ENCODE measurements around the gene FUT4. TPM values are rescaled to one million over a fixed set of nuclear protein-coding genes. Genes with fewer than 3 reads are reported as not detected.

The FUT4 gene
- total RNA-seq, 4 donors from 2014 or later, result 1.2 to 4.5 (median 2.3) TPM

DNA sequence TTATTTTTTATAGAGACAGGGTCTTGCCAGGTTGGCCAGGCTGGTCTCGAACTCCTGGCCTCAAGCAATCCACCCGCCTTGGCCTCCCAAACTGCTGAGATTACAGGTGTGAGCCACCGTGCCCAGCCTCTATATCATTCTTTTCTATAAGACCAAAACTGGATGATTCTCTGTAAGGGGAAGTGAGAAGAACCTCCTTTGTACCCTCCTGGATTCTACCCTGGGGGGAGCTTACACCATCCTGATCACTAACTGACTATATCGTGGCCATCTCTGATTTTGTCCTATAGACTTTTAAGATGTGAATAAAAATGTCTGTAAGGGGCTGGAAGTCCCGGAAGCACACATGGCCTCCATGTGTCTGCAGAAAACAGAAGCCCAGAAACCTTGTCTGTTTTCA is 32.6 kb downstream of the FUT4 start:
- no peak overlapping the region for H3K4me3 ChIP-seq (ENCODE audit: low read depth, poor library complexity, severe bottlenecking)
- DNase-seq (ENCODE audit: low spot score in 2 of 2), result no peak
- 79 to 83% methylated on average over 5 of the region's 5 CpGs for WGBS, 2 donors
- TF ChIP-seq, protein P1, sequence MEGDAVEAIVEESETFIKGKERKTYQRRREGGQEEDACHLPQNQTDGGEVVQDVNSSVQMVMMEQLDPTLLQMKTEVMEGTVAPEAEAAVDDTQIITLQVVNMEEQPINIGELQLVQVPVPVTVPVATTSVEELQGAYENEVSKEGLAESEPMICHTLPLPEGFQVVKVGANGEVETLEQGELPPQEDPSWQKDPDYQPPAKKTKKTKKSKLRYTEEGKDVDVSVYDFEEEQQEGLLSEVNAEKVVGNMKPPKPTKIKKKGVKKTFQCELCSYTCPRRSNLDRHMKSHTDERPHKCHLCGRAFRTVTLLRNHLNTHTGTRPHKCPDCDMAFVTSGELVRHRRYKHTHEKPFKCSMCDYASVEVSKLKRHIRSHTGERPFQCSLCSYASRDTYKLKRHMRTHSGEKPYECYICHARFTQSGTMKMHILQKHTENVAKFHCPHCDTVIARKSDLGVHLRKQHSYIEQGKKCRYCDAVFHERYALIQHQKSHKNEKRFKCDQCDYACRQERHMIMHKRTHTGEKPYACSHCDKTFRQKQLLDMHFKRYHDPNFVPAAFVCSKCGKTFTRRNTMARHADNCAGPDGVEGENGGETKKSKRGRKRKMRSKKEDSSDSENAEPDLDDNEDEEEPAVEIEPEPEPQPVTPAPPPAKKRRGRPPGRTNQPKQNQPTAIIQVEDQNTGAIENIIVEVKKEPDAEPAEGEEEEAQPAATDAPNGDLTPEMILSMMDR (IDR thresholded peaks at IDR 0.05), result no peak
- no peak for TF ChIP-seq POLR2A (IDR thresholded peaks at IDR 0.05)
- intact Hi-C loops (cut with DNase I; ENCODE audit: low total_unique reads), result no loop called here

GRCh38 chr11:94577841-94578240 is 34.1 kb downstream of the FUT4 start:
- WGBS, 2 donors, result 46 to 69% methylated on average over 3 of the region's 3 CpGs
- no peak overlapping the region for H3K4me3 ChIP-seq (ENCODE audit: low read depth, poor library complexity, severe bottlenecking)
- TF ChIP-seq, protein P1 (IDR thresholded peaks at IDR 0.05), result no peak
- no peak for TF ChIP-seq POLR2A (IDR thresholded peaks at IDR 0.05)
- intact Hi-C loops (cut with DNase I; ENCODE audit: low total_unique reads), result no loop called here
- DNase-seq (ENCODE audit: low spot score in 2 of 2), result no peak

- no peak for DNase-seq (ENCODE audit: low spot score in 2 of 2)
- TF ChIP-seq, protein P1 (IDR thresholded peaks at IDR 0.05), result no peak
- no peak for TF ChIP-seq POLR2A (IDR thresholded peaks at IDR 0.05)
- no peak overlapping the region for H3K4me3 ChIP-seq (ENCODE audit: low read depth, poor library complexity, severe bottlenecking)
- WGBS, 2 donors, result 88 to 100% methylated on average over 1 of the region's 1 CpG
- intact Hi-C loops (cut with DNase I; ENCODE audit: low total_unique reads), result no loop called here
These were observed 38.2 kb downstream of the FUT4 start for GRCh38 chr11:94581926-94582325.

GRCh38 chr11:94583213-94583865 is 39.6 kb downstream of the FUT4 start:
- H3K4me3 ChIP-seq (ENCODE audit: low read depth, poor library complexity, severe bottlenecking), result no peak overlapping the region
- intact Hi-C loops (cut with DNase I; ENCODE audit: low total_unique reads), result no loop called here
- TF ChIP-seq, protein P1 (IDR thresholded peaks at IDR 0.05), result no peak
- TF ChIP-seq POLR2A (IDR thresholded peaks at IDR 0.05), result no peak
- WGBS, 2 donors, result 64 to 65% methylated on average over 4 of the region's 4 CpGs
- no peak for DNase-seq (ENCODE audit: low spot score in 2 of 2)

DNA sequence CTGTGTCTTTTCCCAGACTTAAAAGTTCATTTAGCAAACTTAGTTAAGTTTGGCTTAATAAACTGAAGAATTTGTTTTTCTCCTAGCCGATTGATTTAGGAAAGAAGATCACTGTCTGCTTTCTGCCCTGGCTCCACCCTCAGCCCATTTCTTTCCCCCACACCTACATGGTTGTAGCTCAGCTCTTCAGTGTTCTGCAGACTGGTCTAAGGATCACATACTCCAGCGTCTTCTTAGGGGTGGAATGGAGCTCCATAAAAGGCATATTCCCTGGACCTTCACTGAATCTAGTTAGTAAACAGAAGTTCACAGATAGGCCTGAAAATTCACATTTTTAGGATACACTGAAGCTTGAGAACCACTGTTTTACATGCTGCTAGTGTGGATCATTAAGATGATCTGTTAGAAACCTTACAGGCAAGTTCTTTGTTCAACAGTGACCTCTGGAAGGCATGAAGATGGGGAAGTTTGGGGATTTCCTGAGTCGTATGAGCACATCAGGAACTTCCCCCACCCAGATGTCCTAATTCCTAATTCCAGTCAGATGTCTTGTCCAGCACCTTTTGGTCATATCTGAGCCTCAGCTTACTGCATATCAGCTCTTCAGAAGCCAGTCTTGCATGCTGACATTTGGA is 40.3 kb downstream of the FUT4 start:
- WGBS, 2 donors, result 53 to 60% methylated on average over 3 of the region's 3 CpGs
- intact Hi-C loops (cut with DNase I; ENCODE audit: low total_unique reads), result no loop called here
- no peak for TF ChIP-seq POLR2A (IDR thresholded peaks at IDR 0.05)
- TF ChIP-seq, protein P1 (IDR thresholded peaks at IDR 0.05), result no peak
- no peak for DNase-seq (ENCODE audit: low spot score in 2 of 2)
- no peak overlapping the region for H3K4me3 ChIP-seq (ENCODE audit: low read depth, poor library complexity, severe bottlenecking)
